K562 (cell line): ENCODE results near the gene CCL24. TPM values are rescaled to one million over a fixed set of nuclear protein-coding genes. Genes with fewer than 3 reads are reported as not detected.

Source experiments
- CHD7 ChIP-seq: fragments of 200-600 bp; sonication (generic); IDR thresholded peaks from one replicate; pipeline ENCODE4 v1.6.1; 2012; ENCODE audit warnings: mild to moderate bottlenecking, low read depth, low read length, inconsistent platforms
- EHMT2 ChIP-seq: fragments of 450-650 bp; IDR thresholded peaks from 2 replicates; pipeline ENCODE4 v1.6.1; 2018; ENCODE audit warnings: antibody characterized with exemption
- ELF2 ChIP-seq: fragments of 250-450 bp; sonication (Bioruptor Pico); IDR thresholded peaks from 2 replicates; pipeline ENCODE4 v1.5.0; 2021; ENCODE audit warnings: mild to moderate bottlenecking
- ETS1 ChIP-seq: conservative IDR thresholded peaks from 2 replicates; pipeline ENCODE4 v1.6.1; 2011; ENCODE audit warnings: low read depth, mild to moderate bottlenecking, low read length; ENCODE audit not compliant: control insufficient read depth
- EWSR1 ChIP-seq: fragments of 450-650 bp; IDR thresholded peaks from 2 replicates; pipeline ENCODE4 v1.6.1; 2018; ENCODE audit warnings: borderline replicate concordance, mild to moderate bottlenecking, low read depth, moderate library complexity; ENCODE audit not compliant: partially characterized antibody
- HNRNPL ChIP-seq: fragments of 200-400 bp; formaldehyde crosslinking; IDR thresholded peaks from 2 replicates; pipeline ENCODE4 v1.6.1; 2017; ENCODE audit warnings: low read depth, mild to moderate bottlenecking, low read length
- KLF6 ChIP-seq: fragments of 250-450 bp; sonication (Bioruptor Pico); IDR thresholded peaks from 2 replicates; pipeline ENCODE4 v1.4.0; 2020; ENCODE audit warnings: mild to moderate bottlenecking, moderate library complexity, borderline replicate concordance
- PHF8 ChIP-seq: fragments of 200-600 bp; sonication (generic); IDR thresholded peaks from 2 replicates; pipeline ENCODE4 v1.6.1; 2012; ENCODE audit warnings: mixed run types, mild to moderate bottlenecking, inconsistent platforms, low read length, moderate library complexity, borderline replicate concordance
- SIN3A ChIP-seq, 2 experiments: fragments of 150-350 bp in 1 of 2; IDR thresholded peaks; 2 replicates each; pipeline ENCODE4 v1.6.1; 2011 to 2016; ENCODE audit warnings: borderline replicate concordance in 2 of 2, low read depth in 2 of 2, low read length in 2 of 2, mild to moderate bottlenecking in 2 of 2, moderate library complexity in 2 of 2; ENCODE audit not compliant: control insufficient read depth in 1 of 2
- SRF ChIP-seq, 2 experiments: fragments of 250-450, 450-650 bp in 1 of 2; sonication (Bioruptor Pico) in 1 of 2; sonication (generic) in 1 of 2; formaldehyde crosslinking; IDR thresholded peaks; 2 replicates each; pipeline versions ENCODE4 v1.5.0 to v1.5.1; 2020 to 2022; ENCODE audit warnings: mild to moderate bottlenecking in 1 of 2, missing genetic modification reagents in 1 of 2
- ZNF133 ChIP-seq: fragments of 250-450 bp; sonication (Bioruptor Pico); IDR thresholded peaks from 2 replicates; pipeline ENCODE4 v1.4.0; 2020; ENCODE audit warnings: mild to moderate bottlenecking
- ZNF24 ChIP-seq: fragments of 450-650 bp; IDR thresholded peaks from 2 replicates; pipeline ENCODE4 v1.6.1; 2016
- ZNF408 ChIP-seq: fragments of 250-450 bp; sonication (Bioruptor Pico); IDR thresholded peaks from 2 replicates; pipeline ENCODE4 v1.4.0; 2020; ENCODE audit warnings: low read depth, mild to moderate bottlenecking, moderate library complexity
- polyA plus RNA-seq, 8 experiments: library from polyadenylated mRNA; depleted of rRNA in 4 of 8; stranded (reverse) in 5 of 8; unstranded in 3 of 8; fragments of >200 nt; fragmentation: Nextera tagmentation in 2 of 8; fragmentation: Illumina TruSeq in 1 of 8; extraction: Ambion mirVana in 2 of 8; extraction: Trizol in 1 of 8; gene quantifications; 2 replicates each; pipeline versions ENCODE4 v1.2.1 to v1.2.3, GENCODE V29; 2011 to 2014; ENCODE audit warnings: inconsistent platforms in 1 of 8, missing spikeins in 1 of 8
- total RNA-seq, 7 experiments: library from RNA; depleted of rRNA in 6 of 7; stranded (reverse); fragments of >200 nt in 6 of 7; fragmentation: Illumina TruSeq in 2 of 7; extraction: Trizol in 2 of 7; gene quantifications; 2 replicates each; pipeline versions ENCODE4 v1.2.1 to v1.2.3, GENCODE V29; 2011 to 2021; ENCODE audit warnings: low replicate concordance in 1 of 7

The CCL24 gene
- total and polyA plus RNA-seq, 9 of the 15 experiments (the other 6 are each of a cell fraction or from before 2014, with no cell fraction given), result 0.45 to 3.6 (median 0.95) TPM; not detected in 1

- TF ChIP-seq HNRNPL (no peak), KLF6 (CRISPR knock-in tag) (no peak), CHD7 (no peak), ETS1 (0 out of 2 replicates have a peak, but pooled peaks have one; percentile 49), ZNF133 (CRISPR knock-in tag) (no peak), ELF2 (no peak), PHF8 (no peak; the same call in 1 of the 2 replicates), SIN3A (IDR thresholded peaks at IDR 0.05; ENCODE audit: borderline replicate concordance in 2 of 2, control insufficient read depth in 1 of 2, low read depth in 2 of 2, low read length in 2 of 2) (no peak), ZNF24 (no peak), SRF (CRISPR knock-in tag; IDR thresholded peaks at IDR 0.05) (no peak), EHMT2 (peak; percentile 8; the same call in 1 of the 2 replicates), EWSR1 (no peak), ZNF408 (no peak)
Measured at GRCh38 chr7:75842836-75843446, 29.3 kb upstream of the CCL24 start (continued).
